Endometrium (tissue), 2 donors: ENCODE results near the gene FHL1.
"Not testable (repeated sequence)": the region's sequence is repeated elsewhere in the genome, so short reads cannot be mapped to it uniquely, and the experiment has no call there.

ENCODE experiments used
- FAIRE-seq: peaks from 2 replicates; lab custom pipeline; 2012; peaks lifted over from hg19 to GRCh38; lab: Jason Lieb, UNC
- donor health status: control.
- donor health status: control.

FHL1 gene

GRCh38 chrX:136209016-136209738 is 61.8 kb downstream of the FHL1 start:
- no peak for FAIRE-seq

GRCh38 chrX:136209751-136210150 is 62.4 kb downstream of the FHL1 start:
- no peak for FAIRE-seq

- FAIRE-seq: no peak
Measured at GRCh38 chrX:136210243-136210642, 62.9 kb downstream of the FHL1 start.

- no peak for FAIRE-seq
Measured at GRCh38 chrX:136210806-136211205, 63.5 kb downstream of the FHL1 start.

- no peak for FAIRE-seq
Measured at GRCh38 chrX:136211766-136212556, 64.6 kb downstream of the FHL1 start.

GRCh38 chrX:136212557-136213111 is 65.3 kb downstream of the FHL1 start:
- FAIRE-seq: no peak

GRCh38 chrX:136214551-136214950 is 67.2 kb downstream of the FHL1 start:
- no peak for FAIRE-seq

GRCh38 chrX:136215559-136215958 is 68.2 kb downstream of the FHL1 start:
- FAIRE-seq: no peak

- FAIRE-seq: no peak
Measured at GRCh38 chrX:136219893-136220292, 72.6 kb downstream of the FHL1 start.

- no peak for FAIRE-seq
Measured at GRCh38 chrX:136220540-136220939, 73.2 kb downstream of the FHL1 start.

- FAIRE-seq: no peak
Measured at GRCh38 chrX:136220951-136221350, 73.6 kb downstream of the FHL1 start.

- no peak for FAIRE-seq
Measured at GRCh38 chrX:136221851-136222513, 74.6 kb downstream of the FHL1 start.

GRCh38 chrX:136227074-136227473 is 79.7 kb downstream of the FHL1 start:
- no peak for FAIRE-seq

- FAIRE-seq: no peak
Measured at GRCh38 chrX:136227948-136228838, 80.9 kb downstream of the FHL1 start.

- no peak for FAIRE-seq
Measured at GRCh38 chrX:136228839-136229207, 81.5 kb downstream of the FHL1 start.

GRCh38 chrX:136237074-136237473 is 89.7 kb downstream of the FHL1 start:
- no peak for FAIRE-seq

GRCh38 chrX:136237849-136238248 is 90.5 kb downstream of the FHL1 start:
- not testable (repeated sequence) for FAIRE-seq

GRCh38 chrX:136246201-136246600 is 98.9 kb downstream of the FHL1 start:
- FAIRE-seq: no peak

- FAIRE-seq: no peak
Measured at GRCh38 chrX:136250191-136251040, 103.1 kb downstream of the FHL1 start.

- no peak for FAIRE-seq
Measured at GRCh38 chrX:136251041-136251991, 104.0 kb downstream of the FHL1 start, which contains the start of gene MAP7D3. Gene MAP7D3, minus strand, starts transcription at chrX:136251400. Its CDS starts 42 bp downstream, at chrX:136251358.
